Body of pancreas (tissue), 4 donors: ENCODE results near the gene ACTA1. TPM values are rescaled to one million over a fixed set of nuclear protein-coding genes. Genes with fewer than 3 reads are reported as not detected.
"Not testable (repeated sequence)": the region's sequence is repeated elsewhere in the genome, so short reads cannot be mapped to it uniquely, and the experiment has no call there.

ENCODE experiments used
- ATAC-seq: fragments of 150-250 bp; one replicate; pipeline ENCODE4 v1.9.1; 2016
- DNase-seq, 4 donors: peaks; one replicate each; pipeline ENCODE4 v3.0.0-alpha.2; 2019
- H3K27ac ChIP-seq, 4 donors: fragments of 200-600 bp; sonication (generic); 1 replicate in 3 of 4; 2 replicates in 1 of 4; pipeline versions ENCODE4 v1.5.1 to v1.6.1; 2016 to 2019; ENCODE audit warnings: mild to moderate bottlenecking in 1 of 4, mixed read lengths in 1 of 4, moderate library complexity in 1 of 4
- H3K27me3 ChIP-seq, 2 donors: fragments of 200-600 bp; sonication (generic); one replicate each; pipeline ENCODE4 v1.6.0; 2016; ENCODE audit warnings: mild to moderate bottlenecking in 1 of 2
- H3K36me3 ChIP-seq, 2 donors: fragments of 200-600 bp; sonication (generic); replicated peaks in 1 of 2; 2 replicates each; pipeline ENCODE4 v1.5.1; 2016; ENCODE audit warnings: low read depth in 2 of 2; ENCODE audit not compliant: insufficient read depth in 1 of 2
- H3K4me1 ChIP-seq: fragments of 200-600 bp; sonication (generic); one replicate; pipeline ENCODE4 v1.6.0; 2016
- H3K4me3 ChIP-seq, 2 donors: fragments of 200-600 bp; sonication (generic); 1 replicate in 1 of 2; 2 replicates in 1 of 2; pipeline ENCODE4 v1.5.1; 2016 to 2019
- H3K9me3 ChIP-seq, 3 donors: fragments of 200-600 bp; sonication (generic); 1 replicate in 2 of 3; 2 replicates in 1 of 3; pipeline ENCODE4 v1.5.1; 2016
- POLR2A ChIP-seq, 3 donors: fragments of 450-650 bp; IDR thresholded peaks; one replicate each; pipeline ENCODE4 v1.6.1; 2016; ENCODE audit warnings: antibody characterized with exemption in 3 of 3, mild to moderate bottlenecking in 2 of 3
- WGBS, 2 donors: methylation state at CpG; one replicate each; pipeline ENCODE4 v1.1.5; 2017; 5-methylcytosine and 5-hydroxymethylcytosine counted together
- intact Hi-C: fragments of 100-400 bp; cut with DNase I; formaldehyde crosslinking; loops from one replicate; pipeline ENCODE4 v1.15.1; 2023
- total RNA-seq, 2 donors: library from RNA; depleted of rRNA; stranded (reverse); fragments of >200 nt; gene quantifications; one replicate each; pipeline ENCODE4 v1.1.0, GENCODE V29; 2016
- TF ChIP-seq, protein P1 (sequence below), 7 experiments: fragments of 450-650 bp in 4 of 7; fragments of 200-600 bp in 3 of 7; sonication (generic) in 3 of 7; IDR thresholded peaks; one replicate each; pipeline ENCODE4 v1.5.1; 2016 to 2019; ENCODE audit warnings: antibody characterized with exemption in 7 of 7

The ACTA1 gene
- total RNA-seq, 2 donors from 2014 or later = 7.6 TPM; not detected in 1

DNA sequence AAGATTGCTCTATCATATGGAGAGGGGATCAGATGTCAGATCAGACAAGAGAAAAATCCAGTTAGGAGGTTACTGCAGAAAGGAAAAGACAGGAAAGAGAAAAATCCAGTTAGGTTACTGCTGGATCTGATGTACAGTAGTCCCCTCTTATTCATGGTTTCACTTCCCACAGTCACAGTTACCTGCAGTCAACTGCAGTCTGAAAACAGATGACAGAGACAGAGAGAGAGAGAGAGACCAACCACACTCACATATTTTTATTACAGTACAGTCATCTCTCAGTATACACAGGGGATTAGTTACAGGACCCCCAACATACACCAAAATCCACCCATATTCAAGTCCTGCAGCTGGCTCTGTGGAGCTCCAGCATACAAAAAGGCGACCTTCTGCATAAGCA is 45.0 kb upstream of the ACTA1 start:
- Histone ChIP-seq H3K4me1 (no peaks in the 10 kb centered on the region), H3K36me3 (peaks cover 0 to 26% of the 10 kb centered on the region in 2 donors), H3K4me3 (no peak overlapping the region), H3K9me3 (no peaks in the 10 kb centered on the region), H3K27me3 (no peaks in the 10 kb centered on the region), H3K27ac (no peak overlapping the region)
- WGBS, 2 donors = 86 to 88% methylated on average over 1 of the region's 1 CpG
- intact Hi-C loops = loop anchor here (10.0 kb wide), 1 partner anchor 224 kb away; no protein-coding TSS in a partner anchor
- no peak for ATAC-seq
- no peak for DNase-seq
- TF ChIP-seq, protein P1, sequence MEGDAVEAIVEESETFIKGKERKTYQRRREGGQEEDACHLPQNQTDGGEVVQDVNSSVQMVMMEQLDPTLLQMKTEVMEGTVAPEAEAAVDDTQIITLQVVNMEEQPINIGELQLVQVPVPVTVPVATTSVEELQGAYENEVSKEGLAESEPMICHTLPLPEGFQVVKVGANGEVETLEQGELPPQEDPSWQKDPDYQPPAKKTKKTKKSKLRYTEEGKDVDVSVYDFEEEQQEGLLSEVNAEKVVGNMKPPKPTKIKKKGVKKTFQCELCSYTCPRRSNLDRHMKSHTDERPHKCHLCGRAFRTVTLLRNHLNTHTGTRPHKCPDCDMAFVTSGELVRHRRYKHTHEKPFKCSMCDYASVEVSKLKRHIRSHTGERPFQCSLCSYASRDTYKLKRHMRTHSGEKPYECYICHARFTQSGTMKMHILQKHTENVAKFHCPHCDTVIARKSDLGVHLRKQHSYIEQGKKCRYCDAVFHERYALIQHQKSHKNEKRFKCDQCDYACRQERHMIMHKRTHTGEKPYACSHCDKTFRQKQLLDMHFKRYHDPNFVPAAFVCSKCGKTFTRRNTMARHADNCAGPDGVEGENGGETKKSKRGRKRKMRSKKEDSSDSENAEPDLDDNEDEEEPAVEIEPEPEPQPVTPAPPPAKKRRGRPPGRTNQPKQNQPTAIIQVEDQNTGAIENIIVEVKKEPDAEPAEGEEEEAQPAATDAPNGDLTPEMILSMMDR (IDR thresholded peaks at IDR 0.05) = no peak
- no peak for TF ChIP-seq POLR2A (IDR thresholded peaks at IDR 0.05)

DNA sequence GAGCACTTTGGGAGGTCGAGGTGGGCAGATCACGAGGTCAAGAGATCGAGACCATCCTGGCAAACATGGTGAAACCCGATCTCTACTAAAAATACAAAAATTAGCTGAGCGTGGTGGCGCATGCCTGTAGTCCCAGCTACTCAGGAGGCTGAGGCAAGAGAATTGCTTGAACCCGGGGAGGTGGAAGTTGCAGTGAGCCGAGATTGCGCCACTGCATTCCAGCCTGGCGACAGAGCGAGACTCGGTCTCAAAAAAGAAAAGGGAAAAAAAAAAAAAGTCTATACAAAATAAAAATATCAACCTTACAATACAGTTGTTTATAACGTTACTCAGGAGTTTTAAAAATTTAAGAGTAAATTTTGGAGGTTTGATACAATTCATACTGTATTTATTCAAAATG is 42.0 kb upstream of the ACTA1 start:
- H3K9me3 ChIP-seq, ATAC-seq, H3K4me3 ChIP-seq, DNase-seq, H3K27me3 ChIP-seq, H3K4me1 ChIP-seq, H3K27ac ChIP-seq: not testable (repeated sequence)
- intact Hi-C loops = loop anchor here (10.0 kb wide), 1 partner anchor 221 kb away; no protein-coding TSS in a partner anchor
- WGBS, 2 donors = 92 to 95% methylated on average over 13 of the region's 13 CpGs
- H3K36me3 ChIP-seq = peaks cover 0 to 18% of the 10 kb centered on the region in 2 donors

DNA sequence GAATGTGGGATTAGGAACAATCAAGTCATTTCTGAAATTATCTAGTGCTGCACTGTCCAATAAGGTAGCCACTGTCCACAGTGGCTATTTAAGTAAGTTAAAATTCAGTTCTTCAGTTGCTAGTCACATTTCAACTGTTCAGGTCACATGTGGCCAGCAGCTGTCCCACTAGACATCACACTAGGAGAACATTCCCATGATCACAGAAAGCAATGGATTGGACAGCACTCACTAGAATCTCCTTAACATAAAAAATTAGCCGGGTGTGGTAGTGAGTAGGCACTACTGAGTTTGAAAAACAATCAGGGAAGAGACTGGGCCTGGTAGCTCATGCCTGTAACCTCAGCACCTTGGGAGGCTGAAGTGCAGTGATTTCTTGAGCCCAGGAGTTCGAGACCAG is 40.6 kb upstream of the ACTA1 start:
- DNase-seq = no peak
- no peaks in the 10 kb centered on the region for H3K27me3 ChIP-seq
- H3K36me3 ChIP-seq = peaks cover 0 to 22% of the 10 kb centered on the region in 2 donors
- TF ChIP-seq, protein P1 (IDR thresholded peaks at IDR 0.05) = no peak
- TF ChIP-seq POLR2A (IDR thresholded peaks at IDR 0.05) = no peak
- H3K27ac ChIP-seq = no peak overlapping the region
- no peak for ATAC-seq
- H3K4me1 ChIP-seq = no peaks in the 10 kb centered on the region
- H3K9me3 ChIP-seq = no peaks in the 10 kb centered on the region
- intact Hi-C loops = loop anchor here (10.0 kb wide), 1 partner anchor 220 kb away; no protein-coding TSS in a partner anchor
- WGBS, 2 donors = 73 to 94% methylated on average over 2 of the region's 2 CpGs
- H3K4me3 ChIP-seq = no peak overlapping the region

DNA sequence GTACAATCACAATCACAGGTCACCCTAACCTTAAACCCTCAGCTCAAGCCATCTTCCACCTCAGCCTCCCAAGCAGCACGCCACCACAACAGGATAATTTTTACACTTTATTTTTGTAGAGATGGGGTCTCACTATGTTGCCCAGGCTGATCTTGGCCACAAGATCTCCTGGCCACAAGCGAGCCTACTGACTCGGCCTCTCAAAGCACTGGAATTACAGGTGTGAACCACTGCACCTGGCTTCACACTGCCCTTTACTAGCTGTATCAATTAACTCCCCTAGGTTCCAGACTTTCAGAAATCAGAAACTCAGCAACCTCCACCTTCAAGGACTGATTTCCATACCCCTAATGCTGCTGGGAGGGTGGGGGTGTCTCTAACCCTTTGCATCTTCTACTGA is 37.3 kb upstream of the ACTA1 start:
- Histone ChIP-seq H3K9me3 (no peaks in the 10 kb centered on the region), H3K4me3 (no peak overlapping the region), H3K27me3 (no peaks in the 10 kb centered on the region), H3K36me3 (peaks cover 0 to 28% of the 10 kb centered on the region in 2 donors), H3K4me1 (no peaks in the 10 kb centered on the region), H3K27ac (no peak overlapping the region)
- DNase-seq (no peak), ATAC-seq (no peak)
- WGBS, 2 donors = 95 to 97% methylated on average over 3 of the region's 3 CpGs
- TF ChIP-seq, protein P1 (IDR thresholded peaks at IDR 0.05) = no peak
- TF ChIP-seq POLR2A (IDR thresholded peaks at IDR 0.05) = no peak
- intact Hi-C loops = loop anchor here (10.0 kb wide), 1 partner anchor 216 kb away; no protein-coding TSS in a partner anchor

DNA sequence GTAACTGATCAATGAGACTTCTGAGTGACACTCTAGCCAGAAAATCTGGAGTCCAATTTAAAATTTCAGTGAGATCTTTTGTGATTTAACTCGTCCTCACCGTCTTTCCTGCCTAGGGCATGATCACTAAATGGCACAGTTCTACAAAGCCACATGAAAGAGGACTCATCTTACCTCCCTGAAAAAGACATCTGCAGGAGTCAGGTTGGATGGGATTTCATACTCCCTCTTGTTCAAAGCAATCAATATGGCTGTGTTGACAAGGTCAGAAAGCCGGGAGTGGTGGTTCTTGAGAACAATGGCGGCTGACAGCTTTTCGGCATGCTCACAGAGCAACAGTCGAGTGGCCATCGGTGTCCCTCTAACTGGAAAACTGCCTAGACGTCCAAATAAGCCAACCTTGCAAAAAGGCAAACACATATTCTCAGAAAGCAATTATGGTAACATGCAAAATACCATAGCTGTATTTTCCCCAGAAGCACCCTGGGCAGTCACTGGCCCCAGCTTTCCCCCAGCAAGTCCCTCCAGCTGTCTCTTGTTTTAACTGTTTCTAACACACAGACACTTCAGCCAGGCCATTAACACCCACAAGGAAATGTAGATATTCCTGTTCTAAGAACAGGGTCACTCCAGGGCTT is 36.6 kb upstream of the ACTA1 start:
- DNase-seq = peak in 2 of 4 donors; percentile 6 to 8
- H3K36me3 ChIP-seq = peaks cover 0 to 28% of the 10 kb centered on the region in 2 donors
- no peak overlapping the region for H3K27ac ChIP-seq
- no peak for ATAC-seq
- no peaks in the 10 kb centered on the region for H3K4me1 ChIP-seq
- 80% methylated on average over 8 of the region's 8 CpGs for WGBS, 2 donors
- no peaks in the 10 kb centered on the region for H3K9me3 ChIP-seq
- H3K27me3 ChIP-seq = no peaks in the 10 kb centered on the region
- no peak for TF ChIP-seq POLR2A (IDR thresholded peaks at IDR 0.05)
- TF ChIP-seq, protein P1 (IDR thresholded peaks at IDR 0.05) = no peak
- intact Hi-C loops = loop anchor here (10.0 kb wide), 1 partner anchor 216 kb away; no protein-coding TSS in a partner anchor
- no peak overlapping the region for H3K4me3 ChIP-seq
